Keratinocyte (primary cell): ENCODE data around the gene HAAO. TPM values are rescaled to one million over a fixed set of nuclear protein-coding genes. Genes with fewer than 3 reads are reported as not detected.
A peak's percentile ranks its signal among the peaks of the same experiment; 100 is the strongest.

Source experiments
- DNase-seq: peaks from one replicate; pipeline ENCODE4 v3.0.0-alpha.2; 2011; ENCODE audit warnings: low read depth, missing footprints, low spot score
- FAIRE-seq: peaks from 2 replicates; lab custom pipeline; 2011; peaks lifted over from hg19 to GRCh38; lab: Jason Lieb, UNC
- H2AFZ ChIP-seq: 2 replicates; pipeline ENCODE4 v1.6.0; 2012; ENCODE audit warnings: low read length, control low read depth, inconsistent platforms; ENCODE audit not compliant: control insufficient read depth
- H3K27ac ChIP-seq: 2 replicates; pipeline ENCODE4 v1.5.1; 2011; ENCODE audit warnings: low read length; ENCODE audit not compliant: control insufficient read depth, insufficient read depth
- H3K27me3 ChIP-seq: 3 replicates; pipeline ENCODE4 v1.6.0; 2011; ENCODE audit warnings: low read length; ENCODE audit not compliant: control insufficient read depth, insufficient read depth; ENCODE audit errors: extremely low read depth
- H3K36me3 ChIP-seq, 2 experiments: 2 replicates in 1 of 2; 3 replicates in 1 of 2; pipeline ENCODE4 v1.5.1; 2011; ENCODE audit warnings: low read length in 2 of 2, mild to moderate bottlenecking in 1 of 2; ENCODE audit not compliant: control insufficient read depth in 2 of 2, insufficient read depth in 2 of 2; ENCODE audit errors: extremely low read depth in 1 of 2
- H3K4me1 ChIP-seq: 3 replicates; pipeline ENCODE4 v1.5.1; 2011; ENCODE audit warnings: low read length; ENCODE audit not compliant: control insufficient read depth, insufficient read depth; ENCODE audit errors: extremely low read depth
- H3K4me2 ChIP-seq: 3 replicates; pipeline ENCODE4 v1.6.0; 2011; ENCODE audit warnings: low read depth, low read length; ENCODE audit not compliant: control insufficient read depth, insufficient read depth; ENCODE audit errors: extremely low read depth
- H3K4me3 ChIP-seq, 3 experiments: fragments of 200-600 bp in 1 of 3; sonication (generic) in 1 of 3; 2 replicates in 2 of 3; 3 replicates in 1 of 3; pipeline ENCODE4 v1.5.1; 2011 to 2016; ENCODE audit warnings: low read length in 3 of 3, mild to moderate bottlenecking in 3 of 3, control low read depth in 2 of 3, inconsistent platforms in 1 of 3, low read depth in 1 of 3, mixed read lengths in 1 of 3, mixed run types in 1 of 3, moderate library complexity in 1 of 3; ENCODE audit not compliant: control insufficient read depth in 2 of 3, insufficient read depth in 2 of 3; ENCODE audit errors: extremely low read depth in 1 of 3
- H3K79me2 ChIP-seq: 2 replicates; pipeline ENCODE4 v1.6.0; 2012; ENCODE audit warnings: low read length; ENCODE audit not compliant: control insufficient read depth, insufficient read depth
- H3K9ac ChIP-seq: 3 replicates; pipeline ENCODE4 v1.6.0; 2011; ENCODE audit warnings: low read length; ENCODE audit not compliant: control insufficient read depth, insufficient read depth; ENCODE audit errors: extremely low read depth
- H3K9me1 ChIP-seq: 3 replicates; pipeline ENCODE4 v1.6.0; 2011; ENCODE audit warnings: low read length; ENCODE audit not compliant: control insufficient read depth, insufficient read depth; ENCODE audit errors: extremely low read depth
- H3K9me3 ChIP-seq: 2 replicates; pipeline ENCODE4 v1.5.1; 2012; ENCODE audit warnings: low read depth, low read length; ENCODE audit not compliant: control insufficient read depth
- H4K20me1 ChIP-seq: 3 replicates; pipeline ENCODE4 v1.6.0; 2011; ENCODE audit warnings: low read length; ENCODE audit not compliant: control insufficient read depth, insufficient read depth; ENCODE audit errors: extremely low read depth
- CTCF ChIP-seq, 3 experiments: IDR thresholded peaks in 1 of 3; conservative IDR thresholded peaks in 1 of 3; optimal IDR thresholded peaks in 1 of 3; 2 replicates in 2 of 3; 3 replicates in 1 of 3; pipeline versions ENCODE3 to v1.5.1; 2011; ENCODE audit warnings: low read length in 3 of 3, mild to moderate bottlenecking in 3 of 3, moderate library complexity in 2 of 3, control low read depth in 1 of 3, inconsistent platforms in 1 of 3; ENCODE audit not compliant: insufficient read depth in 2 of 3; ENCODE audit errors: extremely low read depth in 1 of 3
- EZH2 ChIP-seq: IDR thresholded peaks from one replicate; pipeline ENCODE4 v1.6.1; 2012; ENCODE audit warnings: inconsistent platforms, mild to moderate bottlenecking, low read length, moderate library complexity
- dilution Hi-C: fragments of 300-500 bp; cut with MboI; formaldehyde crosslinking; loops from one replicate; pipeline ENCODE4 v1.7.0; 2020; ENCODE audit warnings: low sequenced_read_pairs; ENCODE audit not compliant: extremely low pct_ligation_motif_present
- polyA plus RNA-seq, 5 experiments: library from polyadenylated mRNA; depleted of rRNA in 3 of 5; stranded (reverse) in 3 of 5; stranded (forward) in 1 of 5; unstranded in 1 of 5; fragments of >200 nt; gene quantifications; 1 replicate in 1 of 5; 2 replicates in 3 of 5; 3 replicates in 1 of 5; pipeline versions ENCODE4 v1.2.1 to v1.2.3, GENCODE V29; 2011 to 2012; ENCODE audit warnings: missing spikeins in 2 of 5, low read depth in 1 of 5, low replicate concordance in 1 of 5

Gene HAAO
- polyA plus RNA-seq, 1 donor (not counting 4 experiments of a cell fraction or from before 2014, with no cell fraction given) = 0.08 TPM

DNA sequence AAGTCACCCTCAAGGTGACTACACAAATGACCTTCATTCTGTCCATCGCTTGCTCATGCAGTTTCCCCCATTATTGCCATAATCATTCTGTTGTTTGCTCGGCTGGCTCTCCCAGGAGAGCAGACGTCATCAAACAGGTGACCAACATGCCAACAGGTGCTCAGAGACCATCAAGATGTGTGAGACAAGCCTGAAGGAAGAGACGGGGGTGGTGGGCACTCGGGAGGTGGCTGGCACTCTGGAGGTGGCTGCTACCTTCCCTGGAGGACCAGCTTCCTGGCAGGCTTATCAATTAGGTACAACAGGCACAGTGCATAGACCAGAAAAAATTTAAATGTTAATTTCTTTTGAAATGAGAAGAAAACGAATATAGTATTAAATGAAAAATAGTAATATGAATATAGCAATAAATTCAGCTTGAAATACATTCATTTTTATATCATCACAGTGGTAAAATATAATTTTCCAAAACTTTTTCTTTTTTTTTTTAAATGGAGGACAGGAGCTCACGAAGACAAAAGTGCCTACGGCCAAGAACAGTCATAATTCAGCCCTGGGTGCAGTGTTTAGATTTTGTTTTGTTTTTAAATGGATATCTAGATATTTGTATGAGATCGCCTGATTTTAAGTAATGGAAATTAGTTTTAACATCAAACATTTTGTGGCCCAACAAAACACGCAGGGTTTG lies 16.9 kb upstream of the HAAO start:
- no peak for TF ChIP-seq CTCF (optimal IDR thresholded peaks at IDR 0.05 in 1 of 3, IDR thresholded peaks at IDR 0.05 in 1 of 3, conservative IDR thresholded peaks at IDR 0.05 in 1 of 3; ENCODE audit: extremely low read depth in 1 of 3, insufficient read depth in 2 of 3, low read length in 3 of 3)
- no peak for TF ChIP-seq EZH2
- DNase-seq (no peak), FAIRE-seq (no peak)
- H2AFZ ChIP-seq = peak overlapping the region; percentile 68
- H4K20me1 ChIP-seq = no peaks in the 10 kb centered on the region
- no peaks in the 10 kb centered on the region for H3K36me3 ChIP-seq
- H3K9me1 ChIP-seq = no peaks in the 10 kb centered on the region
- peak overlapping the region; percentile 93 for H3K9ac ChIP-seq
- H3K27ac ChIP-seq = peak overlapping the region; percentile 91
- H3K4me2 ChIP-seq = peak overlapping the region; percentile 83
- no peaks in the 10 kb centered on the region for H3K79me2 ChIP-seq
- peaks cover 15% of the 10 kb centered on the region for H3K4me1 ChIP-seq
- no peaks in the 10 kb centered on the region for H3K9me3 ChIP-seq
- H3K27me3 ChIP-seq = no peaks in the 10 kb centered on the region
- dilution Hi-C loops = no loop called here
- peak overlapping the region; percentile 21 to 74 (median 69) for H3K4me3 ChIP-seq

DNA sequence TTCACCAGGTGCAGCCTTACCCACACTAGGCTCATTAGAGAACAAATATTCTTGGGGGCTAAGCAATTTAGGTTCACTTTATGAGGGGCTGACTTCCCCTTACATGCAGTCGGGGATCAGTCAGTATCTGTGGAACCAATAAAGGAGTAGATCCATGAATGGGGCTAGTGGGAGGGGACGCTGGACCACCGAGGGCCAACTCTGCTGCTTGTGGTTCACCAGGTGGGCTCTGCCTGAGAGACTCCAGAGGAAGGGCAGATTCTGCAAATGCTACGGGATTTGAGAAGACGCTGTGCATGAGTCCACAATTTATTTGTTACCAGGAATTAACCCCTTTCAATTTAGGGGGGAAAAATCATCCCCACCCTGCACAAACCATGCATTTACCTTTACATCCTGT lies 15.9 kb upstream of the HAAO start:
- no peak overlapping the region for H3K27ac ChIP-seq
- H2AFZ ChIP-seq = no peak overlapping the region
- FAIRE-seq (no peak), DNase-seq (no peak)
- no peak overlapping the region for H3K4me2 ChIP-seq
- no peaks in the 10 kb centered on the region for H3K9me1 ChIP-seq
- H3K9me3 ChIP-seq = no peaks in the 10 kb centered on the region
- H3K9ac ChIP-seq = no peak overlapping the region
- H4K20me1 ChIP-seq = no peaks in the 10 kb centered on the region
- no peaks in the 10 kb centered on the region for H3K36me3 ChIP-seq
- H3K4me3 ChIP-seq = no peak overlapping the region
- H3K4me1 ChIP-seq = peaks cover 15% of the 10 kb centered on the region
- H3K79me2 ChIP-seq = no peaks in the 10 kb centered on the region
- dilution Hi-C loops = no loop called here
- no peak for TF ChIP-seq EZH2
- no peak for TF ChIP-seq CTCF (optimal IDR thresholded peaks at IDR 0.05 in 1 of 3, IDR thresholded peaks at IDR 0.05 in 1 of 3, conservative IDR thresholded peaks at IDR 0.05 in 1 of 3; ENCODE audit: extremely low read depth in 1 of 3, insufficient read depth in 2 of 3, low read length in 3 of 3)
- no peaks in the 10 kb centered on the region for H3K27me3 ChIP-seq
